CD1c-positive myeloid dendritic cell (primary cell): Measurements from ENCODE around the gene SPP2.
A peak's percentile ranks its signal among the peaks of the same experiment; 100 is the strongest.

Experiments
- DNase-seq: peaks from one replicate; pipeline ENCODE4 v3.0.0-alpha.2; 2016; ENCODE audit errors: extremely low spot score

The SPP2 gene

DNA sequence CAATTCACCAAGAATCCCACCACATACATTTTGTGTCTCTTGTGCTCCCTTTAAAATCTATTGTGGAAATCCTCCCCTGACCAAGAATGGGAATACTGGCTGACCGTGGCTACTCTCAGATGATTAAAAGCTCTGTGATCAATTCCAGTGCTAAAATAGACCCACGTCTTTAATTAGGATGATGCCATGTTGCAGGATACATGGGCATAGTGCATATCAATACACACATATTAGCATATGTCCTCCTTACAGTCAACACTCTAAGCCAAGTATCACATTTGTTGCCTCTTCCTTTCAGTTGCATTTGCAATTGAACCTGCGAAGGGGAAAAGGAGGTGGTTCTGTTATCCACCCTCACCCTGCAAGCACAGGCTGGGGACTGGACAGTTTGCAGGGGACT lies 41.8 kb downstream of the SPP2 start:
- DNase-seq = no peak

DNA sequence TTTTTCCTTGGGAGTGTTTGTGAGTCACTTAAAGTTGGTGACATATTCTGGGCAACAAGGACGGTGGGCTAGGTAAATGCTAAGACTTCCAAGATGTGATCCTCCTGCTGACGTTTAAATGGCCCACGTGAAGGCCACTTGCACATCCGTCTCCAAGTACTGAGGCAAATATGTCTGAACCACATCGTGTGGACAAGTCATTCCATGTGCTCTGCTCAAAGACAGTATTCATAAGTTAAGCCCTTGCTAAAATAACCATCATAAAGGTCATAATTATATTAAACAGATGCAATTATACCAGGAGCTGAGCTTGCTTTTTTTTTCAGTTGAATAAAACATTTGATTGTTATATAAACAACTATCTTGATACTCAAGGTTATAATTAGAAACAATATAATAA lies 44.8 kb downstream of the SPP2 start:
- no peak for DNase-seq

- DNase-seq = no peak
Measured at GRCh38 chr2:234096164-234096563, 45.7 kb downstream of the SPP2 start.

- no peak for DNase-seq
Measured at GRCh38 chr2:234098681-234099080, 48.2 kb downstream of the SPP2 start.

DNA sequence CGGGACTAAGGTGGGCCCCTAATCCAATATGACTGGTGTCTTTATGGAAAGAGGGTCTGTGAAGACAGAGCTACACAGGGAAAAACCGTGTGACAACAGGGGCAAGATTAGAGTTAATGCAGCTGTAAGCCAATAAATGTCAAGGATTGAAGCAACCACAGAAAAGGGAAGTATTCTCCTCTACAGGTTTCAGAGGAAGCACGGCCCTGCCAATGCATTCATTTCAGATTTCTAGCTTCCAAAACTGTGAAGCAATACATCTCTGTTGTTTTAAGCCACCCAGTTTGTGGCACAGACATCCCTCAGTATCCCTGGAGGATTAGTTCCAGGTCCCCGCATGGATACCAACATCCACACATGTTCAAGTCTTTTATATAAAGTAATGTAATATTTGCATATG lies 48.8 kb downstream of the SPP2 start:
- DNase-seq = peak; percentile 35

DNA sequence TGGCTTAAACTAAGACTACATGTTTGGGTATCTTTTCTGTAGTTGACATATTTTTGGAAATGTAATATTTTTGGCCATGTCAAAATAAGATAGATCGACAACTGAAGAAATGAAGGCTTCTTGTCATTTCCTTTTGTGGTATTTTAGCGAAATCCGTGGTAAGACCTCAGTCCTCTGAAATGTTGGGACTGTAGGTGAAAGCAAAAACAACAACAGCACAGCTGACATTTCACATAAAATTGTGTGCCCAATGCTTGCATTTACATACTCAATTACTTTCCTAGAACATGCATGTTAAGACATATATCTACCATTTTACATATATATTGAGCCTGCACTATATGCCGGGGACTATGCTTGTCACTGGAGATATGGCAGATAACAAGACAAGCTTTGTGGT lies 50.2 kb downstream of the SPP2 start:
- no peak for DNase-seq

GRCh38 chr2:234102112-234102511 lies 51.6 kb downstream of the SPP2 start:
- DNase-seq = no peak

DNA sequence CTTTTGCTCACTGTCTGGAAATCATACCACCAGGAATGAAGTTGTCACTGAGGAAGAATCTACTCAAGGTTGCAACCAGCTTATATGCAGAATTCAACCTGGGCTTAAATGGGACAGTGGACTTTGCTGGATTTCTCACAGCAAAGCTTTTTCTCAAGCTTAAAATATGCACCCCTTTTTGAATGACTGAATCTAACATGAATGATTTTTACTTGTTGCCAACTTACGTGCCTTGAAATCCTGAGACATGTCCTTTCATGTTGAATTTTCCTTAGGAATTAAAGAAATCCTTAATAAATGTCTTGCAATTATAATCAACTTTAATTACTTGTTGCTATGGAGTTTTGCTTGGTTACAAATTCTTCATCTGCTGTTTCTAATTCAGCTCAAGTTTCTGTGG lies 57.4 kb downstream of the SPP2 start:
- DNase-seq = no peak

- no peak for DNase-seq
Measured at GRCh38 chr2:234109321-234109720, 58.8 kb downstream of the SPP2 start.

DNA sequence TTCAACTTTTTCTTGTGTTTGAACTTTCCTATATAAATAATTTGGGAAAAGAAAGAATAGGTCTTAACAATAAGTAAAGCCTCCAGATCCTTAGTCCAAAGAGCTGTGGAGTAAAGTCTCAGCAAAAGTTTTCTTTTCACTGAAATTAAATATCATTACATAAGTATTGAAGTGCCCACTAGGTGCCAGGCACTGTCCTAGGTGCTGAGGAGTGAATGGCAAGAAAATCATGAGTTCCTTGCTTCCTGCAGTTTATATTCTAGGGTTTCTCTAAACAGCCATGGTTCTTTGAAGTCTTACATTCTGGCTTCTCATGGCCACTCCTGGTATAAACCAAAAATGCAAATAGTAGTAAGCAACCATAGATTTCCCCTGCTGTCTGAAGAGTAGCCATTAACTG lies 59.7 kb downstream of the SPP2 start:
- no peak for DNase-seq

GRCh38 chr2:234111523-234111922 lies 61.0 kb downstream of the SPP2 start:
- DNase-seq = no peak

DNA sequence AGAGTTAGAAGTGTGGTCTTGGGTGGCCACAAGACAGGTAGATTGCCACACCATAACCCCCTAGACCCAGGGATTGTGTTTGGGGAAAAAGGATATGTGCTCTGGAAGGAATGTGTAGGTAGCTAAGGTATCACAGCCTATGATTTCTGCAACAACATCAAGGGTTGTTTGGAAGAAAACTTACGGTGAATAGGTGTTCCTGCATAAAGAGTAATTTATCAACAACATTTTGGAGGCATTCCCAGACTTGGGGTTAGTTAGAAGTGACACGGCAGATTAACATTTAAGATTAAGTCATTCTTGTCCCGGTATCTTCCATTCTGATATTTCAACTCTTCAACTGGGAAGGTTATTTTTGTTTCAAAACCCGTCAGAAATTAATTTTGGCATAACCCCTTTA lies 65.5 kb downstream of the SPP2 start:
- no peak for DNase-seq

DNA sequence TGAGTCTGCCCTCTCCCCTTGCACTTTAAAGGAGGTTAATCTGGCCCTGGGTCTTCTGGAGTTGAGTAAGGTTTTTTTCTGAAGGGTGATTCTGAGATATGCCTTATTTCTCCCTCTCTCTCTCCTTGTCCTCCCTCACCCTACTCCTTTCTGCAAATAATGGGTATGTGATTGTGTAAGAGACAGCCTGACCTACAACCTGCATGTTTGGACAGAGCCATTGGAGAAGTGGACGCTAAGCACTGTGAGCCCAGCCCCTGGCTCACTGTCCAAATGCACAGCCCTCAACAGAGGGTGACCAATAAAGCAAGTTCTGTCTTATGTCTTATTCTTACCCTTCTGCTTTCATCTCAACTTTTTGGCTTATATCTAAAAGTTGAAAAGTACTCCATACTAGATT lies 71.5 kb downstream of the SPP2 start:
- no peak for DNase-seq

GRCh38 chr2:234125451-234126145 lies 75.1 kb downstream of the SPP2 start:
- no peak for DNase-seq

DNA sequence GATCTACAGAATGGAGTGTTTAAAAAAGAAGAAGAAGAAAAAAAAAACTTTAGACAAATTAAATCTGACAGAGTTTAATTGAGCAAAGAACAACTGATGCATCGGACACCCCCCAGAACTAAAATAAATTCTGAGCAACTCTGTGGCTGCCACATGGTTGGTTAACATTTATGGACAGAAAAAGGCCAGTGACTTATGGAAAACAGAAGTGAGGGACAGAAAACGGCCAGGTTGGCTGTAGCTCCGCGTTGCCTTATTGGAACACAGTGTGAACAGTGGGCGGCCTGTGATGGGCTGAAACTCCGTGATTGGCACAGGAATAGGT lies 75.6 kb downstream of the SPP2 start:
- DNase-seq = no peak
